DMS 273 treated with DMSO at 0.1 percent for 48 hours (cell line): ENCODE measurements around the gene TCF7L1.

Experiments used
- DNase-seq: peaks from one replicate; lab custom pipeline; 2025; lab: John Stamatoyannopoulos, UW

Gene TCF7L1

GRCh38 chr2:85356186-85356585 lies 223.0 kb downstream of the TCF7L1 start:
- no peak for DNase-seq

GRCh38 chr2:85357736-85358135 lies 224.5 kb downstream of the TCF7L1 start:
- no peak for DNase-seq
